Measurements from ENCODE around the gene SLC24A5. TPM values are rescaled to one million over a fixed set of nuclear protein-coding genes. Genes with fewer than 3 reads are reported as not detected.

SLC24A5 gene
- total RNA-seq, 4 donors from 2014 or later: not detected

- Histone ChIP-seq H3K4me3 (no peak overlapping the region), H3K27me3 (no peaks in the 10 kb centered on the region), H3K36me3 (no peaks in the 10 kb centered on the region), H3K27ac (no peak overlapping the region), H3K4me1 (peaks cover 0 to 9% of the 10 kb centered on the region in 2 donors), H3K9me3 (no peaks in the 10 kb centered on the region)
- no peak for ATAC-seq
- DNase-seq: no peak
- intact Hi-C loops (cut with DNase I; ENCODE audit: low total_unique reads): no loop called here
- TF ChIP-seq CTCF (IDR thresholded peaks at IDR 0.05 in 4 of 5, conservative IDR thresholded peaks at IDR 0.05 in 1 of 5) (no peak), POLR2A (IDR thresholded peaks at IDR 0.05) (no peak)
- in situ Hi-C loops (cut with MboI; ENCODE audit: low sequenced_read_pairs in 4 of 4): no loop called here
Observed at GRCh38 chr15:48143856-48144255, 23.1 kb downstream of the SLC24A5 start.

DNA sequence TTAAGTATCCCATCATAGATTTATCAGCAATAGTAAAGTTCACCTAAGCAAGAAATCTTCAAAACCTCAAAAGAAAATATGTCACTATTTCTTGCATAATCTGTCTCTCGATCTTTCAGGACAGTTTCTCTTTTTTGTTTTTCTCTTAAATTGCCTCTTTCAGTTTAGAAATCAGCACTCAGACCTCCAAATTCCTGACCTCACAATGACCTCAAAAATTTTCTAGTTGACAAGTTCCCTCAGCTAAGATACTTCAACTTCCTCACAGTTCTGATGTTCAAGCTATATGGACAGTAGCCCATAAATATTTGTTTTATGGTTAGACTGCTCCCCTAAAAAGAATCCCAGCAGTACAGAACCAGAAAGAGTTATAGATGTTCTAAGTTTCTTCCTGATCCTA lies 24.1 kb downstream of the SLC24A5 start:
- TF ChIP-seq CTCF (IDR thresholded peaks at IDR 0.05 in 4 of 5, conservative IDR thresholded peaks at IDR 0.05 in 1 of 5) (no peak), POLR2A (IDR thresholded peaks at IDR 0.05) (no peak)
- Histone ChIP-seq H3K36me3 (no peaks in the 10 kb centered on the region), H3K27ac (no peak overlapping the region), H3K27me3 (no peaks in the 10 kb centered on the region), H3K4me1 (peaks cover 0 to 9% of the 10 kb centered on the region in 2 donors), H3K9me3 (no peaks in the 10 kb centered on the region), H3K4me3 (no peak overlapping the region)
- no peak for DNase-seq
- no peak for ATAC-seq
- in situ Hi-C loops (cut with MboI; ENCODE audit: low sequenced_read_pairs in 4 of 4): no loop called here
- intact Hi-C loops (cut with DNase I; ENCODE audit: low total_unique reads): no loop called here

DNA sequence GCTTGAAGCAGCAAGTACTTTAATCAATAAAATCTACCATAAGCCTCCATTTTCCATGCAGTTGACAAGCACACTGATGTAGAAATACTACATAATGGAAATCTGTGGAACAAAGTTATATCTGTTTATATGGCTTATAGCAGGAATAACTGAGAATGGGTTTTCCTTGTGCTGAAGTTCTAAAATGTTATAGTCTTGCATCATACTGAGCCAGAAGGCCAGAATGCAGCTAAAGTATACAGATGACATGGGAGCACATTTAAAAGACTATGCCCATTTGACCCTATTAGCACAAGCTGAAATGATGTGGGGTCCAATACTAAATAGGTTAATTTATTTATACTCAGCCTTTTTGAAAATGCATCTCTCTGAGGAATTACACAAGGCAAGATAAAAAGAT lies 25.1 kb downstream of the SLC24A5 start:
- peaks cover 0 to 9% of the 10 kb centered on the region in 2 donors for H3K4me1 ChIP-seq
- ATAC-seq: no peak
- no peaks in the 10 kb centered on the region for H3K9me3 ChIP-seq
- no peaks in the 10 kb centered on the region for H3K27me3 ChIP-seq
- H3K4me3 ChIP-seq: no peak overlapping the region
- no peaks in the 10 kb centered on the region for H3K36me3 ChIP-seq
- no peak for TF ChIP-seq POLR2A (IDR thresholded peaks at IDR 0.05)
- no peak for TF ChIP-seq CTCF (IDR thresholded peaks at IDR 0.05 in 4 of 5, conservative IDR thresholded peaks at IDR 0.05 in 1 of 5)
- no peak for DNase-seq
- in situ Hi-C loops (cut with MboI; ENCODE audit: low sequenced_read_pairs in 4 of 4): no loop called here
- H3K27ac ChIP-seq: no peak overlapping the region
- intact Hi-C loops (cut with DNase I; ENCODE audit: low total_unique reads): no loop called here

DNA sequence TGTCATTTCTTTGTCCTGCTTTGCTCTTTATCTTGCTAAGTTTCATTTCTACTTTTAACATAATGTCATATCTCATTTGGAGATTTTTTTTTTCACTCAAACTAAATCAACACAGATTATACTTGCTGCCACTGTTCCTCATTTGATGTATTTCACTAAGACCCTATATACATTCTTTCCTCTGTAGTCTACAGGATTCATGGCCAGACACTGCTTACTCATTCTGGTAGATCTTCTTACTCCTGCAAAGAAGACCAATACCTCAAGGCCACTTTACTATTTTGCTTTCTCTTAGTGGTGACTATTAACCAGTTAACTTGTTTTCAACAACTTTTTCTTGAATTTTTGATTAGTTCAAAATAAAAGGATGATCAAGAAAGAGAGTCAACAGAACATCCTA lies 26.6 kb downstream of the SLC24A5 start:
- in situ Hi-C loops (cut with MboI; ENCODE audit: low sequenced_read_pairs in 4 of 4) (no loop called here), intact Hi-C loops (cut with DNase I; ENCODE audit: low total_unique reads) (no loop called here)
- Histone ChIP-seq H3K4me1 (peaks cover 0 to 9% of the 10 kb centered on the region in 2 donors), H3K36me3 (no peaks in the 10 kb centered on the region), H3K4me3 (no peak overlapping the region), H3K27ac (no peak overlapping the region), H3K27me3 (no peaks in the 10 kb centered on the region), H3K9me3 (no peaks in the 10 kb centered on the region)
- DNase-seq (no peak), ATAC-seq (no peak)
- TF ChIP-seq POLR2A (IDR thresholded peaks at IDR 0.05) (no peak), CTCF (IDR thresholded peaks at IDR 0.05 in 4 of 5, conservative IDR thresholded peaks at IDR 0.05 in 1 of 5) (no peak)

DNA sequence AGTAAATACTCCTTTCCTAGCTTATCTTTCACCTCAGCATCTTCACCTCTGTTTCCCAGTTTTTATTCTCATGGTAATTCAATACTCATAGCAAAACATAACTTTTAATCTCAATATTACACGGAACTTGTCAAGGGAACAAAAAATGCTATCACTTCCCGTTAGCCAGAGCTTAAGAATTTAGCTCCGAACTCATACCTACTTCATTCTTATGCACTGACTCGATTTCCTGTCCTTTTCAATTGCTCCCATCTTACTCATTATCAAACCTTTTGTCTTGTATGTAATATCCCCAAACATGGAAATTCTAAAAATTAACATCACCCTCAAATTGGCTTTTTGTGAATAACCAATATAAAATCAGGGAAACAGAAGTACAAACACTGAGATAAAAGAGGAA lies 29.1 kb downstream of the SLC24A5 start:
- H3K9me3 ChIP-seq: no peaks in the 10 kb centered on the region
- H3K36me3 ChIP-seq: no peaks in the 10 kb centered on the region
- in situ Hi-C loops (cut with MboI; ENCODE audit: low sequenced_read_pairs in 4 of 4) (no loop called here), intact Hi-C loops (cut with DNase I; ENCODE audit: low total_unique reads) (loop anchor here (10.0 kb wide), 1 partner anchor 85 kb away; no protein-coding TSS in a partner anchor)
- no peak overlapping the region for H3K4me3 ChIP-seq
- TF ChIP-seq POLR2A (IDR thresholded peaks at IDR 0.05): no peak
- TF ChIP-seq CTCF (IDR thresholded peaks at IDR 0.05 in 4 of 5, conservative IDR thresholded peaks at IDR 0.05 in 1 of 5): no peak
- ATAC-seq (no peak), DNase-seq (no peak)
- no peaks in the 10 kb centered on the region for H3K27me3 ChIP-seq
- H3K27ac ChIP-seq: no peak overlapping the region
- no peaks in the 10 kb centered on the region for H3K4me1 ChIP-seq

Measured in gastrocnemius medialis (tissue), 4 donors.